CD4-positive, alpha-beta T cell (primary cell): ENCODE data around the gene GIGYF1. TPM values are rescaled to one million over a fixed set of nuclear protein-coding genes. Genes with fewer than 3 reads are reported as not detected.
A peak's percentile ranks its signal among the peaks of the same experiment; 100 is the strongest.

Experiments used
- ATAC-seq: fragments of 200-7000 bp; cut with Tn5 transposase; one replicate; pipeline ENCODE4 v1.10.0; 2022; ENCODE audit warnings: mild to moderate bottlenecking; ENCODE audit not compliant: poor library complexity
- CTCF ChIA-PET: fragments of 350-600 bp; sonication (Branson Sonifier 250); formaldehyde crosslinking; loops from one replicate; lab custom pipeline; 2021; ENCODE audit warnings: antibody characterized with exemption, inconsistent platforms; lab: Charles Lee
- POLR2A ChIA-PET: fragments of 350-600 bp; sonication (Branson Sonifier 250); formaldehyde crosslinking; loops from one replicate; lab custom pipeline; 2021; ENCODE audit warnings: antibody characterized with exemption, inconsistent platforms; lab: Charles Lee
- DNase-seq, 14 experiments: peaks; one replicate each; pipeline ENCODE4 v3.0.0-alpha.2; 2013 to 2020; ENCODE audit warnings: mixed read lengths in 2 of 14
- H3K27ac ChIP-seq, 2 donors: one replicate each; pipeline versions ENCODE4 v1.5.1 to v1.7.0; 2013; ENCODE audit warnings: low read length in 2 of 2, low read depth in 1 of 2, mild to moderate bottlenecking in 1 of 2
- H3K27me3 ChIP-seq, 2 experiments: 1 replicate in 1 of 2; 2 replicates in 1 of 2; pipeline versions ENCODE4 v1.6.1 to v1.7.0; 2013; ENCODE audit warnings: low read length in 2 of 2, control low read depth in 1 of 2, mild to moderate bottlenecking in 1 of 2, moderate library complexity in 1 of 2; ENCODE audit not compliant: insufficient read depth in 2 of 2, control insufficient read depth in 1 of 2
- H3K36me3 ChIP-seq: one replicate; pipeline ENCODE4 v1.6.1; 2013; ENCODE audit warnings: low read length, control low read depth; ENCODE audit not compliant: insufficient read depth
- H3K4me1 ChIP-seq: one replicate; pipeline ENCODE4 v1.6.1; 2013; ENCODE audit warnings: low read length, control low read depth; ENCODE audit not compliant: insufficient read depth
- H3K4me3 ChIP-seq: one replicate; pipeline ENCODE4 v1.5.1; 2013; ENCODE audit warnings: mild to moderate bottlenecking, low read length, moderate library complexity
- H3K9me3 ChIP-seq, 2 experiments: 1 replicate in 1 of 2; 2 replicates in 1 of 2; pipeline versions ENCODE4 v1.6.1 to v1.7.0; 2013; ENCODE audit warnings: low read length in 2 of 2, mild to moderate bottlenecking in 2 of 2, control low read depth in 1 of 2, moderate library complexity in 1 of 2; ENCODE audit not compliant: control insufficient read depth in 1 of 2, insufficient read depth in 1 of 2
- H3K27ac Mint-ChIP-seq: one replicate; pipeline ENCODE4 v1.8.0; 2020; ENCODE audit warnings: mixed read lengths
- H3K27me3 Mint-ChIP-seq: one replicate; pipeline ENCODE4 v1.8.0; 2021; ENCODE audit warnings: mixed read lengths
- H3K36me3 Mint-ChIP-seq: one replicate; pipeline ENCODE4 v1.8.0; 2021; ENCODE audit warnings: low read depth, mixed read lengths
- H3K4me1 Mint-ChIP-seq: one replicate; pipeline ENCODE4 v1.8.0; 2021; ENCODE audit warnings: low read depth, mixed read lengths
- H3K4me3 Mint-ChIP-seq: one replicate; pipeline ENCODE4 v1.8.0; 2020; ENCODE audit warnings: mild to moderate bottlenecking, mixed read lengths
- H3K9me3 Mint-ChIP-seq: one replicate; pipeline ENCODE4 v1.8.0; 2020; ENCODE audit warnings: mixed read lengths
- CTCF ChIP-seq: fragments of 200-600 bp; IDR thresholded peaks from one replicate; pipeline ENCODE4 v1.8.0; 2022; ENCODE audit warnings: antibody characterized with exemption, mild to moderate bottlenecking
- intact Hi-C, 2 experiments: fragments of 100-400 bp; cut with DNase I in 1 of 2; cut with micrococcal nuclease in 1 of 2; formaldehyde crosslinking; loops; one replicate each; pipeline versions ENCODE4 v1.15.1 to v1.9.0; 2023 to 2025; cut with DNase I, micrococcal nuclease
- total RNA-seq, 174 experiments: library from RNA in 2 of 174; stranded (reverse) in 2 of 174; gene quantifications; one replicate each; pipeline ENCODE4 v1.2.3 and lab custom pipeline; 2021 to 2026

The GIGYF1 gene
- total RNA-seq, 2 experiments from 2014 or later = 75.5 to 78.8 TPM

DNA sequence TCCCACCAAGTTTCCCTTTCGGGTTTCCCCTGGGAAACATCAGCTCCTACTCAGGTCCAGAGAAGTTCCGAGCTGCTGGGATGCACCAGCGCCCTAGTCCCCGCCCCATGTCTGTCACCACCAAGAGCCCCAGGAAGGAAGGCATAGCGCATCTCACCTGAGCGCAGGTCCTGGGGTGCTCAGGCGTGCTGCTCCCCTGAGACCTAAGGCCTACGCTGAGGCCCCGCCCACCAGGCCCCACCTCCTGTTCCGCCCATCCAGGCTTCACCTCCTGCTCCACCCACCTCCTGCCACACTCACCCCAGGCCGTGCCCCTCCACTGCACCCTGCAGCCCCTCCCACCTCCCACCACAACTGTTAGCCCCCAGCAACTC, 51.5 kb downstream of the GIGYF1 start:
- Histone ChIP-seq H3K9me3 (no peaks in the 10 kb centered on the region), H3K36me3 (no peaks in the 10 kb centered on the region), H3K4me1 (peaks cover 3% of the 10 kb centered on the region), H3K27ac (no peak overlapping the region), H3K27me3 (no peaks in the 10 kb centered on the region), H3K4me3 (no peak overlapping the region)
- intact Hi-C loops = no loop called here
- Mint-ChIP-seq H3K4me1 (no peaks in the 10 kb centered on the region), H3K9me3 (no peaks in the 10 kb centered on the region), H3K4me3 (no peak overlapping the region), H3K36me3 (no peaks in the 10 kb centered on the region), H3K27ac (no peak overlapping the region), H3K27me3 (peaks cover 4% of the 10 kb centered on the region)
- peak in 5 of 14 experiments; percentile 19 to 45 (median 23) for DNase-seq
- ChIA-PET POLR2A (no interaction called here), CTCF (interaction anchor here (1.3 kb wide), 1 partner anchor 10 kb away, joined by 5 read pairs; no protein-coding TSS in a partner anchor)
- ATAC-seq = peak; percentile 41
- no peak for TF ChIP-seq CTCF

DNA sequence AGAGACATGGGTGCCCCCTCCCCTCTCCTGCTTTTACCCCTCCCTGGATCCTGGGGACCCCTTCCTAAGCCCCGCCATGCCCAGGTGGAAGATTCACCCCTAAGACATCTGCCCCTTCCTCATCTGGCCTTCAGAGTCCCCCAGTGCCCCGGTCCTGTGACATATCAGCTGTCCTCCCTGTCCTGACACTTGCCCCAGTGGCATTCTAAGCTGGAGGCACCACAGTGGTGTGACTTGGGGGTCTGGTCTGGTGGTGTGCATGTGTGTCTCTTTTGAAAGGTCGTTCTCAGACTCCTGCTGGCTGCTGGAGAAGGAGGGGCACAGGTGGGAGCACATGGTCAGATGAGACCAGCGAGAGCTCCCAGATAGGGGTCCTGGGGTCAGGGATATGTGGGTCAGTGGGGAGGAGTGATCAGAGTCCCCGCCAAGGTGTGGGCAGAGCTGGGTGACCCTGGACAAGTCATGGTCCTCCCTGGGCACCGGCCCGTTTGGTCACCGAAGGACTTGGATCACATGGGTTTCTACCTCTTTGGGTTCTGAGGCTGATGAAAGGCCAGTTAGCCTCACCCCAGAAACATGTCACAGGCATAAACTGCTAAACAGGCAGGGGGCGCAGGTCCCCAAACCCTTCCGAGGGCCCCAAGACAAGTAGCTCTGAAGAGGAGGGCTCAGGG, 52.1 kb downstream of the GIGYF1 start:
- no peak overlapping the region for H3K4me3 ChIP-seq
- CTCF ChIA-PET = interaction anchor here (1.3 kb wide), 1 partner anchor 9 kb away, joined by 5 read pairs; no protein-coding TSS in a partner anchor

GRCh38 chr7:100641463-100641859, 52.6 kb downstream of the GIGYF1 start, which contains the start of gene TFR2:
Gene TFR2, minus strand, starts transcription at chr7:100641552. Its CDS starts 43 bp downstream, at chr7:100641509.
- Histone ChIP-seq H3K4me3 (no peak within 1 kb of the TSS), H3K27me3 (no peaks in the 10 kb centered on the region), H3K27ac (no peak within 1 kb of the TSS), H3K9me3 (no peaks in the 10 kb centered on the region), H3K36me3 (no peaks in the 10 kb centered on the region), H3K4me1 (peaks cover 3% of the 10 kb centered on the region)
- TF ChIP-seq CTCF = no peak
- Mint-ChIP-seq H3K27ac (no peak within 1 kb of the TSS), H3K9me3 (no peaks in the 10 kb centered on the region), H3K36me3 (no peaks in the 10 kb centered on the region), H3K4me3 (no peak within 1 kb of the TSS), H3K4me1 (no peaks in the 10 kb centered on the region), H3K27me3 (peaks cover 4% of the 10 kb centered on the region)
- CTCF ChIA-PET = interaction anchor here (1.3 kb wide), 1 partner anchor 9 kb away, joined by 5 read pairs; no protein-coding TSS in a partner anchor
- DNase-seq (no peak), ATAC-seq (no peak)
- POLR2A ChIA-PET = no interaction called here
- intact Hi-C loops = no loop called here

More for the DNA sequence above, 52.1 kb downstream of the GIGYF1 start:
- no peak for ATAC-seq
- no peaks in the 10 kb centered on the region for H3K4me1 Mint-ChIP-seq
- Histone ChIP-seq H3K9me3 (no peaks in the 10 kb centered on the region), H3K4me1 (peaks cover 3% of the 10 kb centered on the region), H3K27ac (no peak overlapping the region), H3K36me3 (no peaks in the 10 kb centered on the region), H3K27me3 (no peaks in the 10 kb centered on the region)
- H3K36me3 Mint-ChIP-seq = no peaks in the 10 kb centered on the region
- no peak overlapping the region for H3K27ac Mint-ChIP-seq
- intact Hi-C loops = no loop called here
- H3K4me3 Mint-ChIP-seq = no peak overlapping the region
- no peaks in the 10 kb centered on the region for H3K9me3 Mint-ChIP-seq
- no peak for TF ChIP-seq CTCF
- peaks cover 4% of the 10 kb centered on the region for H3K27me3 Mint-ChIP-seq
- no peak for DNase-seq
- POLR2A ChIA-PET = no interaction called here
